ENCODE measurements around the gene POMC.

- no peak for TF ChIP-seq POLR2A (IDR thresholded peaks at IDR 0.05)
- TF ChIP-seq CTCF (IDR thresholded peaks at IDR 0.05), result no peak
Measured at GRCh38 chr2:25201794-25202193, 33.4 kb upstream of the POMC start.
